AG04450 (cell line): ENCODE data around the gene NF2. TPM values are rescaled to one million over a fixed set of nuclear protein-coding genes. Genes with fewer than 3 reads are reported as not detected.
A peak's percentile ranks its signal among the peaks of the same experiment; 100 is the strongest.

ENCODE experiments used
- CTCF ChIA-PET: fragments of 300-600, 350-600 bp; formaldehyde crosslinking; extraction: SDS; loops from one replicate; lab custom pipeline; 2022; ENCODE audit warnings: antibody characterized with exemption, inconsistent platforms; lab: Charles Lee
- POLR2A ChIA-PET: fragments of 350-600 bp; formaldehyde crosslinking; extraction: SDS; loops from one replicate; lab custom pipeline; 2021; ENCODE audit warnings: antibody characterized with exemption, inconsistent platforms; lab: Yijun Ruan, JAX
- DNase-seq: peaks from one replicate; pipeline ENCODE4 v3.0.0-alpha.2; 2011; ENCODE audit warnings: low read depth, low spot score
- H3K27ac ChIP-seq: one replicate; pipeline ENCODE4 v1.5.1; 2012; ENCODE audit warnings: low read depth, low read length, control low read depth
- H3K27me3 ChIP-seq: one replicate; pipeline ENCODE4 v1.6.0; 2012; ENCODE audit warnings: low read length; ENCODE audit not compliant: control insufficient read depth, insufficient read depth
- H3K4me3 ChIP-seq: 2 replicates; pipeline ENCODE4 v1.5.1; 2011; ENCODE audit warnings: mild to moderate bottlenecking, low read depth, low read length, control low read depth
- H3K9me3 ChIP-seq: 2 replicates; pipeline ENCODE4 v1.5.1; 2012; ENCODE audit warnings: low read length; ENCODE audit not compliant: control insufficient read depth, insufficient read depth
- polyA minus RNA-seq: library from RNA; depleted of rRNA, polyadenylated mRNA; stranded (reverse); fragments of >200 nt; gene quantifications from 2 replicates; pipeline ENCODE4 v1.2.3, GENCODE V29; 2011; rRNA and poly(A)+ RNA removed
- polyA plus RNA-seq: library from polyadenylated mRNA; depleted of rRNA; stranded (reverse); fragments of >200 nt; gene quantifications from 2 replicates; pipeline ENCODE4 v1.2.3, GENCODE V29; 2011; rRNA removed
- TF ChIP-seq, protein P1 (sequence below): IDR thresholded peaks from 2 replicates; pipeline ENCODE4 v1.5.1; 2011; ENCODE audit warnings: low read depth, low read length, control low read depth, inconsistent platforms

NF2 gene
- polyA plus RNA-seq (52.3 and 57.6 TPM in 2 replicates), polyA minus RNA-seq (86.0 and 94.3 TPM in 2 replicates)

GRCh38 chr22:29603358-29604075 lies at the start of gene NF2:
NF2 (plus strand) TSS chr22:29603633; CDS start chr22:29603999, 366 bp downstream.
- TF ChIP-seq, protein P1, sequence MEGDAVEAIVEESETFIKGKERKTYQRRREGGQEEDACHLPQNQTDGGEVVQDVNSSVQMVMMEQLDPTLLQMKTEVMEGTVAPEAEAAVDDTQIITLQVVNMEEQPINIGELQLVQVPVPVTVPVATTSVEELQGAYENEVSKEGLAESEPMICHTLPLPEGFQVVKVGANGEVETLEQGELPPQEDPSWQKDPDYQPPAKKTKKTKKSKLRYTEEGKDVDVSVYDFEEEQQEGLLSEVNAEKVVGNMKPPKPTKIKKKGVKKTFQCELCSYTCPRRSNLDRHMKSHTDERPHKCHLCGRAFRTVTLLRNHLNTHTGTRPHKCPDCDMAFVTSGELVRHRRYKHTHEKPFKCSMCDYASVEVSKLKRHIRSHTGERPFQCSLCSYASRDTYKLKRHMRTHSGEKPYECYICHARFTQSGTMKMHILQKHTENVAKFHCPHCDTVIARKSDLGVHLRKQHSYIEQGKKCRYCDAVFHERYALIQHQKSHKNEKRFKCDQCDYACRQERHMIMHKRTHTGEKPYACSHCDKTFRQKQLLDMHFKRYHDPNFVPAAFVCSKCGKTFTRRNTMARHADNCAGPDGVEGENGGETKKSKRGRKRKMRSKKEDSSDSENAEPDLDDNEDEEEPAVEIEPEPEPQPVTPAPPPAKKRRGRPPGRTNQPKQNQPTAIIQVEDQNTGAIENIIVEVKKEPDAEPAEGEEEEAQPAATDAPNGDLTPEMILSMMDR: no peak
- CTCF ChIA-PET: interaction anchor here (0.7 to 1.2 kb wide), 3 partner anchors 8 to 485 kb away, joined by 3 to 5 read pairs (median 4); no protein-coding TSS in a partner anchor
- Histone ChIP-seq H3K4me3 (peak within 1 kb of the TSS; percentile 77), H3K27ac (peak within 1 kb of the TSS; percentile 73), H3K9me3 (no peaks in the 10 kb centered on the region; the same call in 1 of the 2 replicates), H3K27me3 (no peaks in the 10 kb centered on the region)
- DNase-seq: peak; percentile 98
- POLR2A ChIA-PET: interaction anchor here (0.7 to 1.5 kb wide), 2 partner anchors 12 to 22 kb away, joined by 4 to 5 read pairs; no protein-coding TSS in a partner anchor

DNA sequence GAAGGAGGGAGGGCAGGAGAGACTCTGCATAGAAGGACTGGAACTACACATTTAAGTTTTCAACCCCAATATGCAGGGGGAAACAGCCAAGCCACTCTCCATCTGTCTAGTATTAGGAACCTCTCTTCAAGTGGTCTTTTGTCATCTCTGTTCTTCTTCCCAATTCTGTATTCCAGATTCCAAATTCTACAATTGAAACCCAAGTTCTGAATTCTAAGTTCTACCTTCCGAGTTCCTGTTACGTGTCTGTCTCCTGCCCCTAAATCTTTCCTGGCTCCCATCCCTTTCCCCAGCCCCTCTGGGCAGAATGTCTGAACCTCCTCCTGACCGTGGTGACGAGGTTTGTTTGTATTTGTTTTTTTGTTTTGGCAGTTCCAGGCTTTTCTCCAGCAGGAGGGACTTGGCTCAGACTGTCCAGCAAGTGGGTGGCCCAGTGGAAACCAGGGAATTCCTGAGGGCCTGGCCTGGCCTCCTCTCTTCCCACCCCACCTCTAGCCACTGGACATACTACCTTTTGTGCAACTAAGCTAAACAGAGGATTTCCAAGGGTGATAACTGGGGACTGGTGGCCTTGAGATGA lies 48.3 kb upstream of the NF2 start:
- Histone ChIP-seq H3K27me3 (no peaks in the 10 kb centered on the region), H3K9me3 (no peaks in the 10 kb centered on the region), H3K27ac (no peak overlapping the region), H3K4me3 (no peak overlapping the region)
- TF ChIP-seq, protein P1: no peak
- CTCF ChIA-PET: interaction anchor here (1.3 to 2.1 kb wide), 4 partner anchors 12 to 35 kb away, joined by 4 to 10 read pairs (median 4); no protein-coding TSS in a partner anchor
- POLR2A ChIA-PET: no interaction called here
- DNase-seq: no peak

GRCh38 chr22:29559030-29559429 lies 44.4 kb upstream of the NF2 start:
- CTCF ChIA-PET: no interaction called here
- TF ChIP-seq, protein P1: no peak
- no peaks in the 10 kb centered on the region for H3K27me3 ChIP-seq
- POLR2A ChIA-PET: no interaction called here
- H3K9me3 ChIP-seq: no peaks in the 10 kb centered on the region
- no peak for DNase-seq
- no peak overlapping the region for H3K4me3 ChIP-seq
- no peak overlapping the region for H3K27ac ChIP-seq

GRCh38 chr22:29559853-29560252 lies 43.6 kb upstream of the NF2 start:
- Histone ChIP-seq H3K4me3 (no peak overlapping the region), H3K27ac (no peak overlapping the region), H3K9me3 (no peaks in the 10 kb centered on the region), H3K27me3 (no peaks in the 10 kb centered on the region)
- TF ChIP-seq, protein P1: no peak
- ChIA-PET POLR2A (interaction anchor here (0.6 kb wide), 1 partner anchor 16 kb away, joined by 5 read pairs; no protein-coding TSS in a partner anchor), CTCF (no interaction called here)
- no peak for DNase-seq
